ENCODE data around the gene AFF3.

- TF ChIP-seq CTCF (IDR thresholded peaks at IDR 0.05) (no peak), POLR2A (IDR thresholded peaks at IDR 0.05) (no peak)
Measured at GRCh38 chr2:100071335-100072043, 70.9 kb downstream of the AFF3 start.
